ENCODE results near the gene LENEP. TPM values are rescaled to one million over a fixed set of nuclear protein-coding genes. Genes with fewer than 3 reads are reported as not detected.

Gene LENEP
- total RNA-seq, 1 donor from 2014 or later: not detected

DNA sequence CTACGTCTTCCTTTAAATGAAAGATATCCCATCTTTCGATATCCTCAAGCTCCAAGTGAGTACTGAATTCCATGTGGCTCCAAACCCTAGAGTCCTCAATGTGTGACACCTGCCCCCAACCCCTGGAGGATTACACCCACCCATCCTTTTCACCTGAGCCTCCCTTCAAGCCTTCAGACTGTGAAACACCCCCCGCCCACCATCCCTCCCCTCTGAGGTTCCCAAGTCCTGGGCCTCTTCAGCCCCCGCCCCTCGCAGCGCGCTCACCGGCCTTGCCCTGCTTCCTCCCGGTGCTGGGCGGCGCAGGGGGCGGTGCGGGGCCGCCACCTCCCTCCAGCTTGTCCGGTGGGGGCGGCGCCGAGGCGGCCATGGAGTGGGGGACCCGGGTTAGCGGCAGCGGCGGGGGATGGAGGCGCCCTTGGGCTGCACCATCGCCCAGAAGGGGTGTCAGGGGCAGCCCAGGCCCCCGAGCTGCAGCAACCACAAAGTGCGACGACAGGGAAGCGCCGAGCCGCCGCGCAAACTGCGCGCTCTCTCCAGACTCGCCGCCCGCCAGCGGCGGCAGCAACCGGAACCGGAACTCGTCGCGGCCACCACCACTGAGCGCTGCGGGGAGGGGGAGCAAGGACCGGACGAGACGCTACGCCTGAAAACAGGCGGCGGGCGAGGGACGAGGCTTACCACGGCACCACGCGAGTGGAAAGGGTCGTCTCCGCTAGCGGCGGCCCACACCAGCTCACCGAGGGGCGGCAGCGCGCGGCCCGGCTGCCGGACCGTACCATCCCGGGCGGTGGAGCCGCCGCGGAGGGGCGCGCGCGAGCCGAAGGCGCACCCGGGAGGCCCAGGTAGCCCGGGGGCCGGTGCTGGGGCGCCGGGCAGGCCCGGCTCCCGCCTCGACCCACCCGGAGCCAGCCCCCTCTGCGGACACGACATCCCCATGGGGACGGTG, 31.9 kb upstream of the LENEP start, which contains the start of gene PYGO2:
Gene PYGO2, minus strand, starts transcription at position 576 of the 949 bp plus-strand sequence. Its CDS starts 206 bp downstream, at position 370.
- Mint-ChIP-seq H3K9me3 (no peaks in the 10 kb centered on the region), H3K4me1 (peaks cover 47% of the 10 kb centered on the region), H3K36me3 (peaks cover 16% of the 10 kb centered on the region), H3K27ac (peak within 1 kb of the TSS; percentile 94), H3K4me3 (peak within 1 kb of the TSS; percentile 99), H3K27me3 (ENCODE audit: insufficient read depth, low read depth) (peaks cover 15% of the 10 kb centered on the region)
- Histone ChIP-seq H3K27me3 (no peaks in the 10 kb centered on the region), H3K9ac (peak within 1 kb of the TSS; percentile 86), H3K27ac (peak within 1 kb of the TSS; percentile 97), H3K4me3 (peak within 1 kb of the TSS; percentile 86), H2AFZ (replicated peaks) (peak within 1 kb of the TSS; percentile 37), H3K36me3 (no peaks in the 10 kb centered on the region), H3K4me2 (peak within 1 kb of the TSS; percentile 96), H3F3A (ENCODE audit: low read depth) (peaks cover 49% of the 10 kb centered on the region), H3K4me1 (peaks cover 34% of the 10 kb centered on the region), H4K20me1 (ENCODE audit: low read depth) (peaks cover 10% of the 10 kb centered on the region), H3K79me2 (ENCODE audit: low read depth) (peaks cover 46% of the 10 kb centered on the region), H3K9me3 (ENCODE audit: low read depth) (no peaks in the 10 kb centered on the region)
- TF ChIP-seq EZH2phosphoT487 (IDR thresholded peaks at IDR 0.05): no peak
- TF ChIP-seq, protein P1, sequence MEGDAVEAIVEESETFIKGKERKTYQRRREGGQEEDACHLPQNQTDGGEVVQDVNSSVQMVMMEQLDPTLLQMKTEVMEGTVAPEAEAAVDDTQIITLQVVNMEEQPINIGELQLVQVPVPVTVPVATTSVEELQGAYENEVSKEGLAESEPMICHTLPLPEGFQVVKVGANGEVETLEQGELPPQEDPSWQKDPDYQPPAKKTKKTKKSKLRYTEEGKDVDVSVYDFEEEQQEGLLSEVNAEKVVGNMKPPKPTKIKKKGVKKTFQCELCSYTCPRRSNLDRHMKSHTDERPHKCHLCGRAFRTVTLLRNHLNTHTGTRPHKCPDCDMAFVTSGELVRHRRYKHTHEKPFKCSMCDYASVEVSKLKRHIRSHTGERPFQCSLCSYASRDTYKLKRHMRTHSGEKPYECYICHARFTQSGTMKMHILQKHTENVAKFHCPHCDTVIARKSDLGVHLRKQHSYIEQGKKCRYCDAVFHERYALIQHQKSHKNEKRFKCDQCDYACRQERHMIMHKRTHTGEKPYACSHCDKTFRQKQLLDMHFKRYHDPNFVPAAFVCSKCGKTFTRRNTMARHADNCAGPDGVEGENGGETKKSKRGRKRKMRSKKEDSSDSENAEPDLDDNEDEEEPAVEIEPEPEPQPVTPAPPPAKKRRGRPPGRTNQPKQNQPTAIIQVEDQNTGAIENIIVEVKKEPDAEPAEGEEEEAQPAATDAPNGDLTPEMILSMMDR (IDR thresholded peaks at IDR 0.05): peak; percentile 70
- peak; percentile 91 for DNase-seq (ENCODE audit: low spot score)

DNA sequence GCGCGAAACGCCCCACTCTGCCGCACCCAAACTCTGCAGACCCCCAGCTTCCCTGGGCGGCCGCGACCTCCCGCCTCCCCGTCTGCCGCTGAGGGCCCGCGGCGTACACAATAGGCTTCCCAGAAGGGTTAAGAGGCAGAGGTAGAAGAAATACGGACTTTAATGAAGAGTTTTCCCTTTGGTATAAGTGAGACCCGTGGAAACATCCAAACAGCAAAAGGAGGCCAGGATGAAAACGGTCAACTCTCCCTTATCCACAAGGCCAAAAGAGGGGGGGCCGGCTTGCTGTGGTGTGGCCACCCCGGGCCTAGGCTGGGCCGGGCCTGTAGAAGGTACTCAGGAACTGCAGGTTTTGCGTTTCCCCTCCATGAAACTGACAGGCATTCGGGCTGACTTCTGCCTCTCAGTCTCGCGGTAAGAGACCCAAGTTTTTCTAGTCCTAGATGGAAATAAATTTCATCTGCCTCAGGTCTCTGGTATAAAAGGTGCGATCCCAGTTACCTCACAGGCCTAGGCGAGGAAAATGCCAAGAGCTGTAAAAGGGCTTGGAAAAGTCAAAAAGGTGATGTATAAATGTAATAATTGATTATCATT, 31.1 kb upstream of the LENEP start:
- H3K9ac ChIP-seq: peak overlapping the region; percentile 86
- peaks cover 27% of the 10 kb centered on the region for H3K4me1 ChIP-seq
- Mint-ChIP-seq H3K27ac (peak overlapping the region; percentile 94), H3K9me3 (no peaks in the 10 kb centered on the region), H3K27me3 (ENCODE audit: insufficient read depth, low read depth) (peaks cover 15% of the 10 kb centered on the region), H3K36me3 (peaks cover 16% of the 10 kb centered on the region), H3K4me3 (peak overlapping the region; percentile 93), H3K4me1 (peaks cover 39% of the 10 kb centered on the region)
- no peak for TF ChIP-seq EZH2phosphoT487 (IDR thresholded peaks at IDR 0.05)
- TF ChIP-seq EZH2 (IDR thresholded peaks at IDR 0.05): no peak
- TF ChIP-seq, protein P1 (IDR thresholded peaks at IDR 0.05): no peak
- peaks cover 49% of the 10 kb centered on the region for H3K79me2 ChIP-seq (ENCODE audit: low read depth)
- peaks cover 41% of the 10 kb centered on the region for H3F3A ChIP-seq (ENCODE audit: low read depth)
- H3K4me3 ChIP-seq: peak overlapping the region; percentile 86
- H3K27ac ChIP-seq: peak overlapping the region; percentile 97
- no peaks in the 10 kb centered on the region for H3K9me3 ChIP-seq (ENCODE audit: low read depth)
- H2AFZ ChIP-seq (replicated peaks): peak overlapping the region; percentile 37
- peaks cover 10% of the 10 kb centered on the region for H4K20me1 ChIP-seq (ENCODE audit: low read depth)
- DNase-seq (ENCODE audit: low spot score): peak; percentile 68
- peak overlapping the region; percentile 96 for H3K4me2 ChIP-seq
- no peaks in the 10 kb centered on the region for H3K27me3 ChIP-seq
- H3K36me3 ChIP-seq: no peaks in the 10 kb centered on the region

DNA sequence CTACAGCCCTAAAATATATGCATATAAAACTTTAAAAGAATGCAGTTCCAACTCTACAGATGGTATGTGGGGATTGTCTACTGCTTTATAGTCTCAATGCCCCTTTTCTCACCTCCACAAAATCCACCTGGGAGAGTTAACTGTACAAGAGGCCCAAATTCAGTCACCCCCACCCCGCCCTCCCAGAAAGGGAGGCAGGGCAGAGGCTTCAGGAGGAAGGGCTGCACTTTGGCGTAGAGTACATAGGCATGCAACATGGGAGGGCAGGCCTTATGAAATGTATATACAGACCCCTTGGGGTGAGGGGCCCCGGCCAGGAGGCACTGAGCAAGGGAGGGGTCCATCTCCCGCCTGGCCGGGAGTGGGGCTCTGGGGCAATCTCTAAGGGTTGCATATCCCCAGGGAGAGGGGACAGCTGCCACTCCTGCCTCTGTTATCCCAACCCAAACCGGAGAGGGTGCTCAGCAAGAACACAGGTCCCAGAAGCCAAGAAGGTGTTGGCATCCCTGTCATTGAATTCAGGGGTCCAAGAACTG, 30.5 kb upstream of the LENEP start:
- H3K27ac ChIP-seq: no peak overlapping the region

More for the DNA sequence above, 30.5 kb upstream of the LENEP start:
- peaks cover 10% of the 10 kb centered on the region for H4K20me1 ChIP-seq (ENCODE audit: low read depth)
- no peaks in the 10 kb centered on the region for H3K9me3 Mint-ChIP-seq
- H3K4me1 ChIP-seq: peaks cover 21% of the 10 kb centered on the region
- no peaks in the 10 kb centered on the region for H3K36me3 ChIP-seq
- peaks cover 54% of the 10 kb centered on the region for H3K79me2 ChIP-seq (ENCODE audit: low read depth)
- peak overlapping the region; percentile 93 for H3K4me3 Mint-ChIP-seq
- H3K27ac Mint-ChIP-seq: peak overlapping the region; percentile 78
- no peak overlapping the region for H2AFZ ChIP-seq (replicated peaks)
- peaks cover 17% of the 10 kb centered on the region for H3K36me3 Mint-ChIP-seq
- peaks cover 12% of the 10 kb centered on the region for H3K27me3 Mint-ChIP-seq (ENCODE audit: insufficient read depth, low read depth)
- peaks cover 35% of the 10 kb centered on the region for H3F3A ChIP-seq (ENCODE audit: low read depth)
- TF ChIP-seq, protein P1 (IDR thresholded peaks at IDR 0.05): no peak
- no peak for TF ChIP-seq EZH2phosphoT487 (IDR thresholded peaks at IDR 0.05)
- no peak for TF ChIP-seq EZH2 (IDR thresholded peaks at IDR 0.05)
- no peak for DNase-seq (ENCODE audit: low spot score)
- H3K4me1 Mint-ChIP-seq: peaks cover 33% of the 10 kb centered on the region
- no peaks in the 10 kb centered on the region for H3K27me3 ChIP-seq
- no peaks in the 10 kb centered on the region for H3K9me3 ChIP-seq (ENCODE audit: low read depth)
- H3K9ac ChIP-seq: no peak overlapping the region
- peak overlapping the region; percentile 96 for H3K4me2 ChIP-seq
- peak overlapping the region; percentile 86 for H3K4me3 ChIP-seq

All from neural progenitor cell (in vitro differentiated cells).